ENCODE measurements around the gene DDC. TPM values are rescaled to one million over a fixed set of nuclear protein-coding genes. Genes with fewer than 3 reads are reported as not detected.
"Not testable (repeated sequence)": the region's sequence is repeated elsewhere in the genome, so short reads cannot be mapped to it uniquely, and the experiment has no call there.

DDC gene
- total RNA-seq, 4 donors from 2014 or later: 0.35 TPM; not detected in 3

GRCh38 chr7:50538478-50538877 is 26.7 kb downstream of the DDC start:
- Histone ChIP-seq H3K27me3 (no peaks in the 10 kb centered on the region), H3K36me3 (no peaks in the 10 kb centered on the region), H3K4me1 (peaks cover 0 to 7% (median 0%) of the 10 kb centered on the region in 3 donors), H3K4me3 (no peak overlapping the region), H3K9me3 (no peaks in the 10 kb centered on the region), H3K27ac (no peak overlapping the region)
- 85% methylated on average over 4 of the region's 4 CpGs; no CpG with 5 or more reads in 1 of the 2 donors for WGBS, 2 donors
- TF ChIP-seq CTCF (IDR thresholded peaks at IDR 0.05) (no peak), POLR2A (IDR thresholded peaks at IDR 0.05) (no peak)
- no peak for DNase-seq
- intact Hi-C loops (cut with DNase I): no loop called here

- intact Hi-C loops (cut with DNase I): no loop called here
- TF ChIP-seq CTCF (IDR thresholded peaks at IDR 0.05) (no peak), POLR2A (IDR thresholded peaks at IDR 0.05) (no peak)
- H3K4me1 ChIP-seq: peaks cover 0 to 7% (median 0%) of the 10 kb centered on the region in 3 donors
- DNase-seq: no peak
- no peak overlapping the region for H3K4me3 ChIP-seq
- H3K36me3 ChIP-seq: no peaks in the 10 kb centered on the region
- WGBS, 2 donors: 85 to 90% methylated on average over 8 of the region's 8 CpGs
- H3K27ac ChIP-seq: no peak overlapping the region
- H3K9me3 ChIP-seq: no peaks in the 10 kb centered on the region
- no peaks in the 10 kb centered on the region for H3K27me3 ChIP-seq
Observed at GRCh38 chr7:50537417-50537816, 27.8 kb downstream of the DDC start.

- H3K4me3 ChIP-seq; H3K27me3 ChIP-seq; H3K36me3 ChIP-seq; H3K9me3 ChIP-seq; DNase-seq; H3K27ac ChIP-seq; intact Hi-C loops (cut with DNase I): not testable (repeated sequence)
- WGBS, 2 donors: 69 to 77% methylated on average over 3 to 7 of the region's 7 CpGs
- peaks cover 0 to 17% (median 3%) of the 10 kb centered on the region in 3 donors for H3K4me1 ChIP-seq
Observed at GRCh38 chr7:50535291-50535711, 29.9 kb downstream of the DDC start.

- TF ChIP-seq CTCF (IDR thresholded peaks at IDR 0.05) (no peak), POLR2A (IDR thresholded peaks at IDR 0.05) (no peak)
- Histone ChIP-seq H3K27ac (no peak overlapping the region), H3K4me1 (peaks cover 0 to 17% (median 3%) of the 10 kb centered on the region in 3 donors), H3K36me3 (no peaks in the 10 kb centered on the region), H3K9me3 (no peaks in the 10 kb centered on the region), H3K4me3 (no peak overlapping the region), H3K27me3 (peaks cover 0 to 7% (median 0%) of the 10 kb centered on the region in 4 donors)
- DNase-seq: no peak
- intact Hi-C loops (cut with DNase I): no loop called here
- 31 to 41% methylated on average over 11 to 12 of the region's 12 CpGs for WGBS, 2 donors
Observed at GRCh38 chr7:50534690-50535290, 30.4 kb downstream of the DDC start.

- peaks cover 0 to 17% (median 3%) of the 10 kb centered on the region in 3 donors for H3K4me1 ChIP-seq
- H3K4me3 ChIP-seq: no peak overlapping the region
- 60 to 84% methylated on average over 3 of the region's 3 CpGs for WGBS, 2 donors
- no peaks in the 10 kb centered on the region for H3K9me3 ChIP-seq
- no peak for DNase-seq
- TF ChIP-seq CTCF (IDR thresholded peaks at IDR 0.05) (no peak), POLR2A (IDR thresholded peaks at IDR 0.05) (no peak)
- no peaks in the 10 kb centered on the region for H3K36me3 ChIP-seq
- H3K27me3 ChIP-seq: peaks cover 0 to 7% (median 0%) of the 10 kb centered on the region in 4 donors
- H3K27ac ChIP-seq: no peak overlapping the region
- intact Hi-C loops (cut with DNase I): no loop called here
Observed at GRCh38 chr7:50533866-50534265, 31.3 kb downstream of the DDC start.

All from esophagus squamous epithelium (tissue), 5 donors.